HG02884 (cell line): Measurements from ENCODE around the gene HSD3B2.
"Not testable (repeated sequence)": the region's sequence is repeated elsewhere in the genome, so short reads cannot be mapped to it uniquely, and the experiment has no call there.

Experiments used
- ATAC-seq: cut with Tn5 transposase; IDR thresholded peaks from one replicate; pipeline ENCODE4 v1.9.1; 2021; ENCODE audit warnings: mild to moderate bottlenecking, moderate library complexity; ENCODE audit not compliant: unreplicated experiment

Gene HSD3B2

DNA sequence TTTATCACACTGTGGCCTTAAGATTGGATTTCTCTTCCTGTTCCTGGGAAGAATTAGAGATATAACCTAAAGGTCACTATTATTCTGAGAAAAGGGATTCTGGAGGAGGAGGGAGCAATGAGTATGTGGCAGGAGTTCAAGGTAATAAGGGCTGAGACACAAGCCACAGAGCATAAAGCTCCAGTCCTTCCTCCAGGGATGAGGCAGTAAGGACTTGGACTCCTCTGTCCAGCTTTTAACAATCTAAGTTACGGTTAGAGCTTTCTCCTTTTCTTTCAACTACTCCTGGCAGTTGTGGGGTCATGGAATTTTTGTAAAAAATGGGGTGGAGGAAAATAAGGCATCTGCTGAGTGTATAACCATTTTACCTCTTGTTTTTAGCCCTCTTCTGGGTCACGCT lies at the start of gene HSD3B2:
TSS of gene HSD3B2 (plus strand) at position 201 of the 400 bp plus-strand sequence. CDS start 270 bp downstream, outside the sequence.
- no peak for ATAC-seq

DNA sequence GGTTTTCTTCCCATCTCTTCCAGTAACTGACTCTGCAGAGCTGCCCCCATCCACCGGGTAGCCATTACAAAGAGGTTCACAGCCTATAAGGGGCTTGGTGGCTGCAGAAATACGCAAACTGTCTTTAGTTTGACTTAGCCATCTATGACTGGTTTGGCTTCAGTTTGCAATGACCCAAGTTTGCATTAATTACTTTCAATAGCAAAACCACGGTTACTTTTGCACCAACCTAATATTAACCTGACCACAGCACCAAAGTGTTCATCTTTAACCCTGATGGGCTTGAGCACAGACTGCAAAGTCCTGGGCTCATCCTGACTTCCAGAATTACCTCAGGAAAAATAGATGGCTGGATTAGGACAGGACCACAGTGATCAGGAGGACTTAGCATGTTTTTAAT lies 48.5 kb upstream of the HSD3B2 start:
- ATAC-seq, result no peak

DNA sequence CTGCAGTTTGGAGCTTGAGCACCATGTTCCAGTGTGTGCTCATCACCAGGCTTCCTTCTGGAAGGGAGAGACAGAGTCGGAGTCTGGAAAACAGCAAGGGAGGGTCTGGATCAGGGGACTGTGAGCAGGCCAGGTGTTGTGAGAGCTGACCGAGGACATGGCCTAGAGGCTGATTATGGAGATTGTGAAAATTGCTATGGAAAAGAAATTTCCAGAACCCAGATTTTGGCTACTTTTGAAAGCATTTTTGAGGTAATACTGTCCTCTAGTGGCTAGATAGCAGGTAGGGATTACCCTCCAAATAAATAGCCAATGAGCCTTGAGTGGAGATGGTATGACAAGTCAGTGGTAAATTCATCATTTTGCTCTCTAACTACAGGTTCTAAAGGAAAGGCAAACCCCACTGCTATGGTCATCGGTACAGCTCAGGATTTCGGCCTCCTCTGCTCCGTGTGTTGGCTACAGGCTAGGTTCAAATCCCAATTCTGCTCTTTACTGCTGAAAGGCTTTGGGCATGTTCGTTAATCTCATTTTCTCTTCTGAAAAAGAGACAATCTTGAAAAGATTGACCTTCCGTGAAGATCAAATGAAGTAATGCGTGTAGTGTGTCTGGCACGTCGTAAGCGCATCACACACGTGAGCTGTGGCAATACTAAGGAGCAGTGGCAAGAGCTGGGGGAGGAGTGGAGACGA lies 47.4 kb upstream of the HSD3B2 start:
- no peak for ATAC-seq

DNA sequence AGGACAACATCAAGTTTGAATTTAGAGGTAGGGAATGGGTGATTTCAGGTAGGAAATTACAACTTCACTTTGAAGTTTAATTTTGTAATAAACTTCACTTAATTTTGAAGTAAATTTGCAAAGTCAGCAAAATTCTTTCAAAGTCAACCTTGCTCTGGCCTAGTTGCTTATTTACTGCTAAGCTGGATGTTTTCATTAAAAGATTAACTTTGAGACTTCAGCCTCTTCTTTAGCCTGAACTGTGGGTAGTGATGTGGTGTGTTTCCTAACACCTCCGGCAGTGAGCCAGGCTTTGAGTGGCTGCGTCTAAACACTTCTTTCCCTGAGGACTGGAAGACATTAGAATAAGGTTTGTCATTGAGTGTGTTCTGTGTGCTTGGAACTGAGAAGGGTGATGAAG lies 46.4 kb upstream of the HSD3B2 start, which contains the start of gene HAO2:
TSS of gene HAO2 (plus strand) at position 232 of the 400 bp plus-strand sequence. CDS start 12,301 bp downstream, outside the sequence.
- no peak for ATAC-seq

DNA sequence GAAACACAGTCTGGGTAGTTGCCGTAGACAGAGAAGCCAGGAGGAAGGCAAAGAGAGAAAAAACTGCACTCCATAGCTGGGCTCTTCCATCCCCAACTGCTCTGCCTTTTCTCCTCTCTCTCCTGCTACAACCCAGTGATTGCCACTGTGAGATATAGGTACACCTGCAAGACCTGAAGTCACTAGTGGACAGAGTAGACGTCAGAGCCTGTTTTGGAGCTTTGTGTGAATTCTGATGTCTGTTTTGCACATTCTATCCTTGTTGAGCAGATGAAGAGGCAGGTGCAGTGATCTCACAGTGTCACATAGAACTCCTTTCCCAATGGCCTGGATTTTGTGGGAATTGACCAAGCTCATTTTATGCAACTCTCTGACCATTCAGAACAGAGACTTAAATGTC lies 44.2 kb upstream of the HSD3B2 start:
- no peak for ATAC-seq

DNA sequence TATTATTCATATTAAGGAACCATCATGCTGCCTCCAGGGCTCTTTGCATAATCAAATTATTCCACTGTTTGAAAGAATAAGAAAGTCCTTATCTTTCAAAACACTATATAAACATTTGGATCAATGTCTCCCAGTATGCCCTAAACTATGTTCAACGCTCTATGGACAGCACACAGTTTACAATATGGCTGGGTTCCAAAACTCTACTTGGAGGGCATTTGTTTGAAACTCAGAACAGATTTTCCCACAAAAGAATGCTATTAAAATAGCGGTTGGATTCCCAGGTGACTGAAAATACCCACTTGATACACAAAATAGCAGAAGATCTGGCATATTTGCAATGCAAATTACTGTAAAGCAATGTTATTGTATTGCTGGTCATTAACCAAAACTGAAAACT lies 43.1 kb upstream of the HSD3B2 start:
- no peak for ATAC-seq

DNA sequence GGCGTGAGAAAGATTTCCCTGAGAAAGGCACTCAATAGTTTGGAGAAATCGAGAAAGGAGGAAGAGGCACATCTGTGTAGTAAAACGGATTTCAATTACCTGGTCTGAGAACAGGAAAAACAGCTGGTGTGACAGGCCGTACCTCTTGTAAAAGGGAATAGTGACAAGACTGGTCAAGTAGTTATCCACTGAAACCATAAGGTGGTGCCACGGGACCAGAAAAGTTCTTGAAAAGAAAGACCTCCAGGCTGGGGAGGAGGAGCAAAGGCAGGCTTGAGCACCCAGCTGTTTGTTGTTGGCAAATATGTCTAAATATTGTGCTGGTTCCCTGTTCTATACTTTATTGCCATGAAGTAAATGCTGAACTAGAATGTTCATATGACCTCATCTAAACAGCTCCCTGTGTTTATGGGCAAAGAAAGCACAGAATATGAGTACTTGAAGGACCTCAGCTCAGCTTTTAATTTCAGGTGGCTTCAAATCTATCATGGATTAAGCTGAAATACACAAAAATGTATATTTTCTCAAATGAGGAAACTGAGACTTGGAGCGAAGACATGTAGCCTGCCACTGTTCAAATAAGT lies 42.4 kb upstream of the HSD3B2 start:
- peak; percentile 72 for ATAC-seq

DNA sequence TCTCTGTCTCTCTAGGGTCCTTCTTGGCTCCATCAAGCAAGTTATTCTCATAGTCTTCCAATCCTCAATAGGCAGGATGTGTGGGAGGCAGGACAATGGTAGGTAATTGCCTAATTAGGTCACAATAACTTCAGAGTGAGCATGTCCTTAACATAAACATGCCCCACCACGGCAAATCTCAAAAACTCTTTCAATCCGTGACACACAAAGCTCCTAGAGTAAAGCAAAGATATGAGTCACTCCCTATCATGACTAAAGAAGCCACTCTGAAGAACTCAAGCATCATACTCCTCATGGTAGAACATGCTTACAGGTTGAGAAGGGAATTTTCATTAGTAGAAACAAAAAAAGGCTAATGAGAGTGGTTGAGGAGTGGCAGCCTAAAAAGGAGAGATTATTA lies 41.5 kb upstream of the HSD3B2 start:
- ATAC-seq, result no peak

DNA sequence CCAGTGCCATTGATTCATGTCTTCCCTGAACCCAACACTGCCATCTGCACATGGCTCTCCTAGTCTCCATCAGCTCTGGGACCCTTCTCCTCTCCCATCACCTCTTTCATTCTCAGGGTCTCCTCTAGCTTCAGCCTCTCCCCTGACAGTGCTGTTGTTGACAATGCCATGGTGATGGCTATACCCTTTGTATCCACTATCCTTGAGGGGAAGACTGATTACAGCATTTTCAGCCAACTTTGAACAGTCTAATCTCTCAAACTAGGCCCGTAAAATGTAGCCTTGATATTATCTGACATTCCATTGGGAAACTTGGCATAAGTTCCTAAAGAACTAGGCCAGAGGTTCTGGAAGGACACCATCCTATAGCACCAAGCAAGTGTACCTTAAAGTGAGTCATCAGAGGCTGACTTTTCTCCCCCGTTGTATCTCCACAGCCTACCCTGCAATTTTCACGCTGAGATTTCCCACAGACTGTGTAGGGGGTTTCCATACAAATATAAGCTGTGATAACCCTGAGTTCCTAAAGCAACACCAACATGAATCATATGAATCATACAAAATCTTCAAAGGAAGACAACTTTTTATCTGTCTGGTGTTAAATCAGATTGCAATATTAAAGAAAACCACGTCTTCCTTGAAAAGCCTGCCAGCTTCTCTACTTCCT lies 40.6 kb upstream of the HSD3B2 start:
- ATAC-seq, result no peak

DNA sequence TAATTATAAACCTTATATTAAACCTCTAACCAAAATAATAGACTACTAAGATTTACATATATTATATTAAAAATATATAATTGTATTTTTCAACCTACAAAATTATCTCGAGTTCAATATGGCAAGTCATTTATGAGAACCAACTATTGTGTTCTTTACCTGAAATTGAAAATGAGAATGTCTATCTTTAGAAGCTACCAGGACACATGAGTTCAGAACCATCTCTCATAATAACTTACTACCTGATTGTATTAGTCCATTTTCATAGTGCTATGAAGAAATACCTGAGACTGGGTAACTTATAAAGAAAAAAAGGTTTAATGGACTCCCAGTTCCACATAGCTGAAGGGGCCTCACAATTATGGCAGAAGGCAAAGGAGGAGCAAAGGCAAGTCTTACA lies 39.6 kb upstream of the HSD3B2 start:
- peak; percentile 51 for ATAC-seq

DNA sequence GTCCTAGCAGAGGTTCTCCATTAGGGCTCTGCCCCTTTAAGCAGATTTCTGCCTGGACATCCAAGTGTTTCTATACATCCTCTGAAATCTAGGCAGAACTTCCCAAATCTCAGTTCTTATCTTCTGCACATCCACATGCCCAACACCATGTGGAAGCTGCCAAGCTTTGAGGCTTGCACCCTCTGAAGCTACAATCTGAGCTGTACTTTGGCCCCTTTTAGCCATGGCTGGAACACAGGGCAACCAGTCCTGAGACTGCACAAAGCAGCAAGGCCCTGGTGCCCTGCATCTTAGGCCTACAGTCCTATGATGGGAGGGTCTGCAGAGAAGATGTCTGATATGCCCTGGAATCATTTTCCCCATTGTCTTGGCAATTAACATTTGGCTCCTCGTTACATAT lies 38.4 kb upstream of the HSD3B2 start:
- no peak for ATAC-seq

DNA sequence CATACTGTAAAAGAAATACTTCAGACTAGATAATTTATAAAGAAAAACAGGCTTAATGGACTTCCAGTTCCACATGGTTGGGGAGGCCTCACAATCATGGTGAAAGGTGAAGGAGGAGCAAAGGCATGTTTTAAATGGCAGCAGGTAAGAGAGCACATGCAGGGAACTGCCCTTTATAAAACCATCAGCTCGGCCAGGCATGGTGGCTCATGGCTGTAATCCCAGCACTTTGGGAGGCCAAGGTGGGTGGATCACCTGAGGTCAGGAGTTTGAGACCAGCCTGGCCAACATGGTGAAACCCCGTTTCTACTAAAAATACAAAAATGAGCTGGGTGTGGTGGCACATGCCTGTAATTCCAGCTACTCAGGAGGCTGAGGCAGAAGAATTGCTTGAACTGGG lies 37.4 kb upstream of the HSD3B2 start:
- not testable (repeated sequence) for ATAC-seq

DNA sequence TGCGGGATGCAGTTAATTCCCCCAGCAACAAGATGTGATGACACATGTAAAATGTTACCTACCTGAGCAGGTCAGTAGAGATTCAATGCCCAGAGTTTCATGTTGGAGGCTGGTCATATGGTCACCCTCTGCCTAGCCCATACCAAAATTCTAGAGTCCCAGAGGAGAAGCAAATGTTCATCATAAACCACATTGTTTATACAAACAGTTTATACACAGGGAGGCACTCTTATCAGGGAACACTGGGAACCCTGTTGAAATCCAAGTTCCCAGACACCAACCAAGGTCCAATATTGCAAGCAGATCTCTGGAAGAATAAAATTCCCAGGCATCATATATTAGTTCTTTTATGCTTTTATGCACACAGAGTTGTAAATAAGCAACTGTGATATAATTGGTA lies 35.8 kb upstream of the HSD3B2 start:
- ATAC-seq, result no peak

DNA sequence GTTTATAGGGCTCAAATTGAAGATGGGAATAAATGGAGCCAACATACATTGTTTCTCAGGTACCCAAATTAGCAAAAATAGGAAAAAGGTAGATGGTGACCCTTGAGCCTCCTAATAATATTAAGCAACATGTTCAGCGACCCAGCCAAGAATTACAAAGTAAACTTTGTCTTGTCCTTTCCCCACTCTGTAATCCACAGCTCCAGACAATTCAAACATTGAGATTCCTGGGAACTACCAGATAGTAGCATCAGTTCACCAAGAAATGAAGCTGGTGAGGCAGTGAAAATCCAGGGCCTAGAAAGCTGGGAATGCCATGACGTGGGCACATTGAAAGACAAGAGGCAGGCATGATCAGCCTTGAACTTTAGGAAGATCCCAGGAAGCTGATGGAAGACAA lies 34.6 kb upstream of the HSD3B2 start:
- ATAC-seq, result no peak

DNA sequence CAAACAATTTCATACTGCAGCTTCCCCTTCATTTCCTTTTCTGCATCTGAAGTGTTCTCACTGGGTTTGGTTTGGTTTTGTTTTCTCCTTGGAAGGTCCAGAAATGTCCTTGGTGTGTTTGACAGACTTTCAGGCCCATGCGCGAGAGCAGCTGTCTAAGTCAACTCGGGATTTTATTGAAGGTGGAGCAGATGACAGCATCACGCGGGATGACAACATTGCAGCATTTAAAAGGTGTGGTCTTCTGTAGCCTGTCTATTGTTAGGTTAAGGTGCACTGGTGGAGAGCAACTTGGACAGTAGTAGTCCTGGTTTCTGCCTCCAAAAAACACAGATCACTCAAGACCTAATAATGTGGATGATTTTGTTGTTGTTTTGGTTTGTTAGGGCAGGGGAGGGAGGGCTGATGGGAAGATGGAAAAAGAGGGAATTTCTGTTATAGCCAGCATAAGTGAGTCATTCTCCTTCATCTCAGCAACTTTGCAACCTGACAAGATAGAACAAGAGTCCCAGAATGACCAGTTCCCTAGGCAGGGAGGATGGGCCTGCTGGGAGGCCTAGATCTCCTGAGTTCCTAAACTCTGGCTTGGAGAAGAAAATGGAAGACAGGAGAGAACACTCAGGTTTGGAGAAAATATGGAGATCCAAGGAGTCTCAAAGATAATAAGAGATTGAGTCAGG lies 33.8 kb upstream of the HSD3B2 start:
- ATAC-seq, result no peak

DNA sequence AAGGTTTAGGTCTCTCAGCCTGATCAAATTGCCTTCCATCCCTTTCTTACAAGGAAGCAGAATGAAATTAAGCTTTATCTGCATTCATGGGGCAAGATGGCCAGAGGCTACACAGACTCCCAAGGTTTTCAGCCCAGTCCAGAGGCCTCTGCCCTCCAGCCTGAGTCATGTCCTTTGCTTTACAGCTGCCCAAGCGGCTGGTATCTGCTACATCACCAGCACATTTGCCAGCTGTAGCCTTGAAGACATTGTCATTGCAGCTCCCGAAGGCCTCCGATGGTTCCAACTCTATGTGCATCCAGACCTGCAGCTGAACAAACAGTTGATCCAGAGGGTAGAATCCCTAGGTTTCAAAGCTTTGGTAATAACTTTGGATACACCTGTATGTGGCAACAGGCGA lies 30.4 kb upstream of the HSD3B2 start:
- no peak for ATAC-seq

DNA sequence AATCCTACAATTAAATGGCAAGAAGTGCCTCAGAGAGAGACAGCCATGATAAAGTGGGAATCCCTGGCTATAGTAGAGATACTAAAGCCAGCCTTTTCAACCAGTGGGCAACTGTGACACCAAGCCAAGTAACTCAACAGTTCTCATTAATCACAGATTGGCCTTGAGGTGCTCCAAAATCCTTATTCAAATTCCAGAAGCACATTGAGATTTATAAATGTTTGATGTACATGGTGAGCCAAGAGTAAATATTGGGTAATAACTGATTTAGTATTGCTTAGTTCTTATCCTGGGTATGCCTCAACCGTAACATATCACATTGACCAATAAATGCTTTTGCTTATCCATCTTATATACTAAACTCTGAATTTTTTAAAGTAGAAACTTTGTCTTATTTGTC lies 29.3 kb upstream of the HSD3B2 start:
- no peak for ATAC-seq

DNA sequence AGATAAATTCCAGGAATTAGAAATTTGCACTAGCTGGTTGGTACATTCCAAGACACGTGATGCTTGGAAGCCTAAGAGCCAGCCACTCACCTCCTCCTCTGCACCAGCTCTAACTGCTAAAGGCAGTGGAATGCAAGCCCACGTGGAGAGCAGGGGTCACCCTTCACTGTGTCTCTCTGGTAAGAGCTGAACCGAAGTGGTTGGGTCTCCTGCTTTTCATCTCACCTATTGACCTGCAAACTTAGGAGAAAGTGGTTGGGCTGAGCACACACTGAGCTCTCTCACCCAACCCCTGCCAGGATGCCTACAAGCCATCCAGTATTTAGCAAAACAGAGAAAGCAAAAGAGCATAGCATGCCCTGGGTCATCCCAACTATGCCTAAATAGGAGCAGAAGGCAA lies 27.1 kb upstream of the HSD3B2 start:
- ATAC-seq, result no peak

DNA sequence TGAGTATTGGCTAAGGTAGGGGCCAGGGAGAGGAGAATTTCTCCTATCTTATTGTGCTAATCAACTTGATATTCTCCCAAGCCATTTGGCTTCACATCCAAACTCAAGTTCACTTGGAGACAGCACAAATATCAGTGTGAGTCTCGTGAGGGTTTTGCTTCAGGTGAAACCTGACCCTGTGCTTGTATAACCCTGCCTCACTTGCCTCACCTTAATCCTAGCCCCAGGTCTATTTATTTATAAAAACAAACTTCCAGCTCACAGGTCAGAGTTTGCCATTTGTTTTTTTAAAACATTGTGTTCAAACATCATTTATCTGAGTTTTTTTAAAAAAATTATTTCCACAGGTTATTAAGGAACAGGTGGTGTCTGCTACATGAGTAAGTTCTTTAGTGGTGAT lies 26.5 kb upstream of the HSD3B2 start:
- ATAC-seq, result no peak

DNA sequence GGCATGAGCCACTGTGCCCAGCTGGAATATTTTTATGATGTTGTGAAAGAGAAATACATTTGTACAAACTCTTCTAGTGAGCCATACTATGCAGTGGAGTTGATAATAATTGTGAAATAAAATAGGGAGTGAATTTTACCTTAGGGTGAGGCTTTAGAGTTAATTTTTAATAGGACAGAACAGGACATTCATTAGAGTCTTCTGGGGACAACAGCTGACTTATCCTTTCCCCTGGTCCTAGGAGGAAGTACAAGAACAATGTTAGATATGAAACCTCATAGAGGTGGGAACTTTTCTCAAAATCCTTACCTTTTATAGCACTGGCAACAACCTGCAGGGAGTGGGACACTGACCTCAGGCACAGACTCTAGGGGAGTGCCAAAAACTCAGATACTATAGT lies 24.4 kb upstream of the HSD3B2 start:
- no peak for ATAC-seq

DNA sequence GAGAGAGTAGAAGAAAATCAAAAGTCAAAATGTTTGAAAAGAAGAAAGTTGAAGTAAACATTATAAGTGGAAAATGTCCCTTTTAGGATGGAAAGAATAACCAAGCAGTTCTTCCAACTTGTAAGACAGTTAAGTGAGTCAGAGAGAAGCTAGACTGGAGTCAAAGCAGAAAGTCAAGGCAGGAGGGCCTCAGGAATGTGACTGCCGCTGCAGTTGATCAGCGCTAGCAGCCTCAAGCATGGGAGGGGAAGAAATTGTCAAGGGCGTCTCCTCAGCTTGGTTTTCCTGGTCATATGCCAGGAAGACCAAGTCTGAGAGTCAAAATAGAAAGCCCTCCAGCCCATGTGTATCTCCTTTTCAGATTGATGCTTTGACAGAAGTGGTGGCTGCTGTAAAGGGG lies 23.2 kb upstream of the HSD3B2 start:
- no peak for ATAC-seq

DNA sequence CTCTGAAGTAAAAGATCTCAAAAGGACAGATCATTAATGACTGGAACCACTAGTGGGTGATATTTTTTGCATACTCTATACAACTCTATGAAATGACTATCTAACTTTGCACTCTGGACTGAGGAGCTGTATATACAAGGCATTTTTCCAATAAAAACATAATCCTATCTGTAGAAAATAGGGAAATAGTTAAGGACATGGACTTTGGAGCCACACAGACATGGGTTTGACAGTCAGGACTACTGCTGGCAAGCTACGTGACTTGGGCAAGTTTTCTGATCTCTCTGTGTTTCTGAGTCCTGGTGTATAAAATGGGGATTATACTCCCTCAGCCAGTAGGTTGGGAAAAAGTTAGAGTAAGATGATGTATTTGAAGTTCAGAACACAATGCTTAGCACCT lies 20.9 kb upstream of the HSD3B2 start:
- ATAC-seq, result no peak
